DOHH2 (cell line): Measurements from ENCODE around the gene SERPINH1.

Source experiments
- H3F3A ChIP-seq: fragments of 200-600 bp; sonication (generic), shearing (Covaris generic); 2 replicates; pipeline ENCODE4 v1.6.0; 2016; ENCODE audit warnings: antibody characterized with exemption, mild to moderate bottlenecking; ENCODE audit not compliant: control insufficient read depth, insufficient read depth
- H3K27ac ChIP-seq: fragments of 200-600 bp; sonication (generic); 2 replicates; pipeline ENCODE4 v1.5.1; 2014; ENCODE audit warnings: low read depth, mild to moderate bottlenecking, low read length, moderate library complexity
- H3K27me3 ChIP-seq: fragments of 200-600 bp; sonication (generic); 2 replicates; pipeline ENCODE4 v1.6.1; 2014; ENCODE audit warnings: mild to moderate bottlenecking, low read length, mixed read lengths; ENCODE audit not compliant: control insufficient read depth
- H3K36me3 ChIP-seq: fragments of 200-600 bp; sonication (generic); 2 replicates; pipeline ENCODE4 v1.6.1; 2014; ENCODE audit warnings: mild to moderate bottlenecking, low read length, moderate library complexity, mixed read lengths; ENCODE audit not compliant: control insufficient read depth
- H3K4me1 ChIP-seq: fragments of 200-600 bp; sonication (generic); 2 replicates; pipeline ENCODE4 v1.6.1; 2014; ENCODE audit warnings: mild to moderate bottlenecking, low read length, mixed read lengths; ENCODE audit not compliant: control insufficient read depth
- H3K4me2 ChIP-seq: fragments of 200-600 bp; sonication (generic); 2 replicates; pipeline ENCODE4 v1.6.0; 2014; ENCODE audit warnings: mild to moderate bottlenecking, low read length, moderate library complexity
- H3K4me3 ChIP-seq: fragments of 200-600 bp; sonication (generic); 2 replicates; pipeline ENCODE4 v1.5.1; 2014; ENCODE audit warnings: mild to moderate bottlenecking, low read length, mixed read lengths
- H3K79me2 ChIP-seq: fragments of 200-600 bp; sonication (generic); 2 replicates; pipeline ENCODE4 v1.6.1; 2014; ENCODE audit warnings: mild to moderate bottlenecking, low read length, mixed read lengths; ENCODE audit not compliant: control insufficient read depth
- H3K9me2 ChIP-seq: fragments of 200-600 bp; sonication (generic); replicated peaks from 2 replicates; pipeline ENCODE4 v1.6.1; 2014; ENCODE audit warnings: mild to moderate bottlenecking, low read length, mixed read lengths; ENCODE audit not compliant: control insufficient read depth
- H3K9me3 ChIP-seq: fragments of 200-600 bp; sonication (generic); 2 replicates; pipeline ENCODE4 v1.6.1; 2014; ENCODE audit warnings: antibody characterized with exemption, low read length, mixed read lengths; ENCODE audit not compliant: control insufficient read depth, insufficient read depth
- H4K20me1 ChIP-seq: fragments of 200-600 bp; sonication (generic); 2 replicates; pipeline ENCODE4 v1.6.0; 2014; ENCODE audit warnings: low read depth, mild to moderate bottlenecking, antibody characterized with exemption, low read length, moderate library complexity; ENCODE audit not compliant: control insufficient read depth, insufficient read depth
- EZH2phosphoT487 ChIP-seq: fragments of 200-600 bp; sonication (generic); IDR thresholded peaks from 2 replicates; pipeline ENCODE4 v1.6.1; 2017; ENCODE audit warnings: borderline replicate concordance, mild to moderate bottlenecking, antibody characterized with exemption, low read length, moderate library complexity, mixed read lengths
- TF ChIP-seq, protein P1 (sequence below): fragments of 200-600 bp; sonication (generic); IDR thresholded peaks from one replicate; pipeline ENCODE4 v1.5.1; 2014; ENCODE audit warnings: antibody characterized with exemption, mild to moderate bottlenecking, low read depth, low read length; ENCODE audit not compliant: poor library complexity, severe bottlenecking

SERPINH1 gene

DNA sequence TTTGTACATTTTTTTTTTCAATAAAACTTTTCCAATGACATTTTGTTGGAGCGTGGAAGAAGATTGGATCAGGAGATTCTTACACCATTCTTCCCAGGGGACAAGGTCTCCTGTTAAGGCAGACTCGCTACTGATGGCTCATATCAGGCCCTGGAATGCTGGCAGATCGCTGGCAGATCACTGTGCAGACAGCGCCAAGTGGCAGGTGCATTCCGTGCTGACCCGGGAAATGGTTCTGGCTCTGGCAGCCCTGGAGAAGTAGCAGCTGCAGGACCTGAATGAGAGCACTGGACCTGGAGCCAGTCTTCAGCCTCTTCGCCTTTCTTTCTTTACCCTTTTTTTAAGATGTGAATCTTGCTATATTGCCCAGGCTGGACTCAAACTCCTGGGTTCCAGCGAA lies 10.7 kb downstream of the SERPINH1 start:
- no peaks in the 10 kb centered on the region for H3F3A ChIP-seq
- no peaks in the 10 kb centered on the region for H4K20me1 ChIP-seq
- no peaks in the 10 kb centered on the region for H3K36me3 ChIP-seq
- H3K4me2 ChIP-seq = no peak overlapping the region
- H3K27ac ChIP-seq = no peak overlapping the region
- H3K9me3 ChIP-seq = no peaks in the 10 kb centered on the region
- H3K4me3 ChIP-seq = no peak overlapping the region
- no peaks in the 10 kb centered on the region for H3K79me2 ChIP-seq
- TF ChIP-seq EZH2phosphoT487 = no peak
- TF ChIP-seq, protein P1, sequence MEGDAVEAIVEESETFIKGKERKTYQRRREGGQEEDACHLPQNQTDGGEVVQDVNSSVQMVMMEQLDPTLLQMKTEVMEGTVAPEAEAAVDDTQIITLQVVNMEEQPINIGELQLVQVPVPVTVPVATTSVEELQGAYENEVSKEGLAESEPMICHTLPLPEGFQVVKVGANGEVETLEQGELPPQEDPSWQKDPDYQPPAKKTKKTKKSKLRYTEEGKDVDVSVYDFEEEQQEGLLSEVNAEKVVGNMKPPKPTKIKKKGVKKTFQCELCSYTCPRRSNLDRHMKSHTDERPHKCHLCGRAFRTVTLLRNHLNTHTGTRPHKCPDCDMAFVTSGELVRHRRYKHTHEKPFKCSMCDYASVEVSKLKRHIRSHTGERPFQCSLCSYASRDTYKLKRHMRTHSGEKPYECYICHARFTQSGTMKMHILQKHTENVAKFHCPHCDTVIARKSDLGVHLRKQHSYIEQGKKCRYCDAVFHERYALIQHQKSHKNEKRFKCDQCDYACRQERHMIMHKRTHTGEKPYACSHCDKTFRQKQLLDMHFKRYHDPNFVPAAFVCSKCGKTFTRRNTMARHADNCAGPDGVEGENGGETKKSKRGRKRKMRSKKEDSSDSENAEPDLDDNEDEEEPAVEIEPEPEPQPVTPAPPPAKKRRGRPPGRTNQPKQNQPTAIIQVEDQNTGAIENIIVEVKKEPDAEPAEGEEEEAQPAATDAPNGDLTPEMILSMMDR = no peak
- no peaks in the 10 kb centered on the region for H3K27me3 ChIP-seq
- peaks cover 9% of the 10 kb centered on the region for H3K4me1 ChIP-seq
- no peaks in the 10 kb centered on the region for H3K9me2 ChIP-seq

GRCh38 chr11:75574698-75575602 lies 12.9 kb downstream of the SERPINH1 start:
- H3K4me2 ChIP-seq = no peak overlapping the region
- H4K20me1 ChIP-seq = no peaks in the 10 kb centered on the region
- H3K9me3 ChIP-seq = no peaks in the 10 kb centered on the region

GRCh38 chr11:75576017-75576416 lies 14.0 kb downstream of the SERPINH1 start:
- Histone ChIP-seq H3K27me3 (peaks cover 8% of the 10 kb centered on the region), H3K9me2 (no peaks in the 10 kb centered on the region), H3K9me3 (no peaks in the 10 kb centered on the region), H3K79me2 (no peaks in the 10 kb centered on the region), H3K4me2 (no peak overlapping the region), H3F3A (no peaks in the 10 kb centered on the region), H3K4me3 (no peak overlapping the region), H3K4me1 (peaks cover 9% of the 10 kb centered on the region), H4K20me1 (no peaks in the 10 kb centered on the region), H3K36me3 (no peaks in the 10 kb centered on the region), H3K27ac (no peak overlapping the region)
- no peak for TF ChIP-seq EZH2phosphoT487
- TF ChIP-seq, protein P1 = no peak

More at GRCh38 chr11:75574698-75575602, 12.9 kb downstream of the SERPINH1 start:
- Histone ChIP-seq H3F3A (no peaks in the 10 kb centered on the region), H3K9me2 (no peaks in the 10 kb centered on the region), H3K36me3 (no peaks in the 10 kb centered on the region), H3K27me3 (peaks cover 6% of the 10 kb centered on the region), H3K27ac (no peak overlapping the region), H3K4me1 (peaks cover 9% of the 10 kb centered on the region), H3K4me3 (no peak overlapping the region), H3K79me2 (no peaks in the 10 kb centered on the region)
- TF ChIP-seq, protein P1 = no peak
- TF ChIP-seq EZH2phosphoT487 = no peak
